Ovary (tissue), 9 donors: ENCODE results near the gene YPEL3. TPM values are rescaled to one million over a fixed set of nuclear protein-coding genes. Genes with fewer than 3 reads are reported as not detected.

Experiments
- DNase-seq, 5 donors: peaks; one replicate each; pipeline ENCODE4 v3.0.0-alpha.2; 2019 to 2020
- H3K27ac ChIP-seq, 2 donors: fragments of 200-600 bp; one replicate each; pipeline versions ENCODE4 v1.5.1 to v1.8.0; 2019 to 2022
- H3K27me3 ChIP-seq: fragments of 200-600 bp; one replicate; pipeline ENCODE4 v1.8.0; 2022
- H3K36me3 ChIP-seq: fragments of 200-600 bp; sonication (generic); one replicate; pipeline ENCODE4 v1.5.1; 2019
- H3K4me1 ChIP-seq: one replicate; pipeline ENCODE4 v1.8.1; 2013; ENCODE audit warnings: mild to moderate bottlenecking, moderate library complexity; ENCODE audit not compliant: insufficient read depth
- H3K4me3 ChIP-seq: fragments of 200-600 bp; sonication (generic); one replicate; pipeline ENCODE4 v1.5.1; 2017
- H3K9me3 ChIP-seq, 2 donors: fragments of 200-600 bp in 1 of 2; sonication (generic) in 1 of 2; one replicate each; pipeline versions ENCODE4 v1.5.1 to v1.8.1; 2013 to 2019; ENCODE audit warnings: mild to moderate bottlenecking in 1 of 2, moderate library complexity in 1 of 2
- EP300 ChIP-seq: sonication (generic); formaldehyde crosslinking; IDR thresholded peaks from one replicate; pipeline ENCODE4 v1.6.1; 2017; ENCODE audit warnings: antibody characterized with exemption
- POLR2A ChIP-seq: fragments of 450-650 bp; IDR thresholded peaks from one replicate; pipeline ENCODE4 v1.6.1; 2017; ENCODE audit warnings: antibody characterized with exemption, mild to moderate bottlenecking, moderate library complexity
- WGBS, 3 donors: extraction: QIAGEN DNeasy Blood & Tissue Kit in 1 of 3; methylation state at CpG; one replicate each; pipeline versions ENCODE4 v1.1.5 to v1.1.7; 2013 to 2017; 5-methylcytosine and 5-hydroxymethylcytosine counted together
- intact Hi-C, 4 donors: fragments of 100-400 bp; cut with DNase I; formaldehyde crosslinking; loops; one replicate each; pipeline versions ENCODE4 v1.11.0 to v1.15.1; 2022 to 2023
- polyA plus RNA-seq, 2 donors: library from polyadenylated mRNA; stranded (reverse); fragments of 200-250 nt in 1 of 2; fragments of 350-450 nt in 1 of 2; fragmentation: Illumina TruSeq in 1 of 2; extraction: RNeasy Lipid Tissue Mini Kit (QIAGEN cat#74804) in 1 of 2; gene quantifications; one replicate each; pipeline ENCODE4 v1.2.3, GENCODE V29; 2013 to 2014
- total RNA-seq, 7 donors: library from RNA; depleted of rRNA in 2 of 7; stranded (reverse); fragments of >200 nt in 2 of 7; fragmentation: NEBNext Ultra II Directional in 3 of 7; extraction: Animal tissue kit (Norgen Biotek cat#: 25700) in 3 of 7; gene quantifications; one replicate each; pipeline versions ENCODE4 v1.1.0 to v1.2.4, GENCODE V29; 2016 to 2023
- TF ChIP-seq, protein P1 (sequence below), 3 donors: fragments of 450-650 bp in 2 of 3; fragments of 200-600 bp in 1 of 3; IDR thresholded peaks; one replicate each; pipeline versions ENCODE4 v1.5.1 to v1.8.0; 2016 to 2022; ENCODE audit warnings: antibody characterized with exemption in 3 of 3, mild to moderate bottlenecking in 1 of 3
- donor health status: DM: no; HTN: no; CAD: no; lungs with moderate emphysema.
- donor health status: DM: no; HTN: no; CAD: no.
- donor health status: Bipolar disorder and iron deficiency.
- donor health status: DM: yes; HTN: yes; CAD: no.
- donor health status: DM: no; HTN: no; CAD: no.
- donor health status: DM: yes; HTN: yes; CAD: no.

Gene YPEL3
- total and polyA plus RNA-seq, 9 donors = 12.7 to 134 (median 63.1) TPM

DNA sequence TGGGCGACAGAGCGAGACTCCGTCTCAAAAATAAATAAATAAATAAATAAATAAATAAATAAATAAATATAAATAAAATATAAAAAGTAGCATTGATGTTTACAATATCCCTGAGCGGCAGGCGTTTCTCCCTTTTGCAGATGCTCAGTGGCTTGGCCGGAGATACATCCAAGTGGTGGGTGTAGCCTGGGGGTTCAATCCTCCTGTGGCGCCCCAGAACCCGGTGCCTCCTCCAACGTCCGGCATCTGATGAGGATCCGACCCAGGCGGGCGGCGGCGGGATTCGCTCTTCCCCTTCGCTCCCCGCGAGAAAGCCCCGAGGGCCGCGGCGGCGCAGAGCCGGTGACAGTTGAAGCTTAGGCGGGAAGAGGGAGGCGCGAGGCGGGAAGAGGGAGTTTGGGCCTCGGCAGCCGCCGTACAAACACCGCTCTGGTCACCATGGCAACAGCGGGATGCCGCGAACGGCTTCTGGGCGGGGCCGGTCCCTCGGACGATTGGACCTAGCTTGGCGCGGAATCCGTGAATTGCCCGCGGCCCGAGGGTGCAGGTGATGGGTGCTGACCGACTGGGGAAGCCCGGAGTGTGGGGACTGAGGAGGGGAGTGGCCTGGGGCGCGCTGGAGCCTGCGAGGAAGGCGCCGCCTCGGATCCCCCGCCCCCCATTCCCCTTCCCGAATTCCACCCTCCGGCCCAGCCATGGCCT lies 43.2 kb downstream of the YPEL3 start:
- no peak overlapping the region for H3K27ac ChIP-seq
- intact Hi-C loops = loop anchor here in 1 of 4 donors (10.0 kb wide), 1 partner anchor 482 kb away; the partner anchor contains the start of gene ZNF747
- no peaks in the 10 kb centered on the region for H3K27me3 ChIP-seq
- H3K36me3 ChIP-seq = no peaks in the 10 kb centered on the region
- TF ChIP-seq POLR2A (no peak), EP300 (no peak)
- TF ChIP-seq, protein P1, sequence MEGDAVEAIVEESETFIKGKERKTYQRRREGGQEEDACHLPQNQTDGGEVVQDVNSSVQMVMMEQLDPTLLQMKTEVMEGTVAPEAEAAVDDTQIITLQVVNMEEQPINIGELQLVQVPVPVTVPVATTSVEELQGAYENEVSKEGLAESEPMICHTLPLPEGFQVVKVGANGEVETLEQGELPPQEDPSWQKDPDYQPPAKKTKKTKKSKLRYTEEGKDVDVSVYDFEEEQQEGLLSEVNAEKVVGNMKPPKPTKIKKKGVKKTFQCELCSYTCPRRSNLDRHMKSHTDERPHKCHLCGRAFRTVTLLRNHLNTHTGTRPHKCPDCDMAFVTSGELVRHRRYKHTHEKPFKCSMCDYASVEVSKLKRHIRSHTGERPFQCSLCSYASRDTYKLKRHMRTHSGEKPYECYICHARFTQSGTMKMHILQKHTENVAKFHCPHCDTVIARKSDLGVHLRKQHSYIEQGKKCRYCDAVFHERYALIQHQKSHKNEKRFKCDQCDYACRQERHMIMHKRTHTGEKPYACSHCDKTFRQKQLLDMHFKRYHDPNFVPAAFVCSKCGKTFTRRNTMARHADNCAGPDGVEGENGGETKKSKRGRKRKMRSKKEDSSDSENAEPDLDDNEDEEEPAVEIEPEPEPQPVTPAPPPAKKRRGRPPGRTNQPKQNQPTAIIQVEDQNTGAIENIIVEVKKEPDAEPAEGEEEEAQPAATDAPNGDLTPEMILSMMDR (IDR thresholded peaks at IDR 0.05) = no peak
- H3K4me3 ChIP-seq = peak overlapping the region; percentile 57
- no peaks in the 10 kb centered on the region for H3K9me3 ChIP-seq
- peaks cover 3% of the 10 kb centered on the region for H3K4me1 ChIP-seq
- 3 to 6% (median 3%) methylated on average over 35 to 58 of the region's 58 CpGs for WGBS, 3 donors
- DNase-seq = peak; percentile 93 to 96 (median 95)

GRCh38 chr16:30051518-30051917 lies 44.5 kb downstream of the YPEL3 start:
- intact Hi-C loops = loop anchor here in 1 of 4 donors (10.0 kb wide), 1 partner anchor 483 kb away; the partner anchor contains the start of gene ZNF747
- WGBS, 3 donors = 73 to 84% (median 74%) methylated on average over 3 of the region's 3 CpGs

DNA sequence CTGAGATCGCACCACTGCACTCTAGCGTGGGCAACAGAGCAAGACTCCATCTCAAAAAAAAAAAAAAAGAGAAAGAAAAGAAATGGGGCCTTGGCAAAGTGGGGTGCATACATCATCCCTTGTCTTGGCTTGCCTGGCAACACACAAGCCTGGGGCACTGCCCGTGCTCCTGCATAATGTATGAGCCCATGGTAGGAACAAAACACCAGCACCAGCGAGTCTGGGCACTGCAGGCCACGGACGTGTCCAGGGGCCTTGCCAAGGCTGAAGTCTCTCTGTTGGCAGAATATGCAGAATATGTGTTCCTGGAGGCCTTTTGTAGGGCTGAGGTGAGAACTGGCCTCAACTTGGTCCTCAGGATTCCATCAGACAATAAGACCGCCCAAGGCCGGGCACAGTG lies 46.1 kb downstream of the YPEL3 start:
- TF ChIP-seq POLR2A (no peak), EP300 (no peak)
- TF ChIP-seq, protein P1 (IDR thresholded peaks at IDR 0.05) = no peak
- Histone ChIP-seq H3K27ac (no peak overlapping the region), H3K9me3 (no peaks in the 10 kb centered on the region), H3K36me3 (no peaks in the 10 kb centered on the region), H3K4me3 (no peak overlapping the region), H3K27me3 (no peaks in the 10 kb centered on the region), H3K4me1 (peaks cover 3% of the 10 kb centered on the region)
- intact Hi-C loops = loop anchor here in 1 of 4 donors (10.0 kb wide), 1 partner anchor 485 kb away; the partner anchor contains the start of gene ZNF747
- 87 to 94% (median 91%) methylated on average over 8 of the region's 8 CpGs for WGBS, 3 donors
- no peak for DNase-seq

More at GRCh38 chr16:30051518-30051917, 44.5 kb downstream of the YPEL3 start:
- no peak overlapping the region for H3K4me3 ChIP-seq
- H3K36me3 ChIP-seq = no peaks in the 10 kb centered on the region
- no peaks in the 10 kb centered on the region for H3K27me3 ChIP-seq
- DNase-seq = no peak
- no peaks in the 10 kb centered on the region for H3K9me3 ChIP-seq
- TF ChIP-seq, protein P1 (IDR thresholded peaks at IDR 0.05) = no peak
- TF ChIP-seq POLR2A (no peak), EP300 (no peak)
- peaks cover 3% of the 10 kb centered on the region for H3K4me1 ChIP-seq
- no peak overlapping the region for H3K27ac ChIP-seq

GRCh38 chr16:30046588-30046987 lies 49.4 kb downstream of the YPEL3 start:
- Histone ChIP-seq H3K27ac (no peak overlapping the region), H3K9me3 (no peaks in the 10 kb centered on the region), H3K4me3 (no peak overlapping the region), H3K4me1 (no peaks in the 10 kb centered on the region), H3K27me3 (no peaks in the 10 kb centered on the region), H3K36me3 (no peaks in the 10 kb centered on the region)
- intact Hi-C loops = no loop called here
- DNase-seq = no peak
- TF ChIP-seq EP300 (no peak), POLR2A (no peak)
- 85 to 94% (median 88%) methylated on average over 1 of the region's 1 CpG for WGBS, 3 donors

- TF ChIP-seq EP300 (no peak), POLR2A (no peak)
- TF ChIP-seq, protein P1 (IDR thresholded peaks at IDR 0.05) = no peak
- no peak overlapping the region for H3K4me3 ChIP-seq
- no peak for DNase-seq
- H3K36me3 ChIP-seq = no peaks in the 10 kb centered on the region
- no peaks in the 10 kb centered on the region for H3K27me3 ChIP-seq
- H3K9me3 ChIP-seq = no peaks in the 10 kb centered on the region
- no peaks in the 10 kb centered on the region for H3K4me1 ChIP-seq
- intact Hi-C loops = no loop called here
- WGBS, 3 donors = 57 to 76% (median 59%) methylated on average over 8 of the region's 8 CpGs
- H3K27ac ChIP-seq = no peak overlapping the region
Measured at GRCh38 chr16:30046178-30046577, 49.8 kb downstream of the YPEL3 start.
